UCSD-AML1 (cell line): ENCODE results near the gene A4GNT.
"Not testable (repeated sequence)": the region's sequence is repeated elsewhere in the genome, so short reads cannot be mapped to it uniquely, and the experiment has no call there.

Experiments used
- DNase-seq: peaks from one replicate; lab custom pipeline; 2025; ENCODE audit not compliant: unreplicated experiment; lab: John Stamatoyannopoulos, UW

Gene A4GNT

DNA sequence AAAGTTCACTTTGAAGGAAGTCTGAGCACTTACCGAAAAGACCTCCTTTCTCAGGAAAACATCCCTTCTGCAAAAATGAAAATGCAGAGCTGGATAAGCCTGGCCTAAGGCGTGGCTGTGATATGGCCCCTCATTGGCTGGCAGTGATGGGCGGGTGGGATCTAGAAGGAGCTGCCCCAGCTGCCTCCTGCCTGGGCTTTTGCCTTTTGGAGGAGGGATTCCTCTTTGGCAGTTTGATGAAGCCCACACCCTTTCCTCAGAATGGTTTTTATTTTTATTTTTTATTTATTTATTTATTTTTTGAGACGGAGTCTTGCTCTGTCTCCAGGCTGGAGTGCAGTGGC, 12.8 kb downstream of the A4GNT start:
- no peak for DNase-seq

DNA sequence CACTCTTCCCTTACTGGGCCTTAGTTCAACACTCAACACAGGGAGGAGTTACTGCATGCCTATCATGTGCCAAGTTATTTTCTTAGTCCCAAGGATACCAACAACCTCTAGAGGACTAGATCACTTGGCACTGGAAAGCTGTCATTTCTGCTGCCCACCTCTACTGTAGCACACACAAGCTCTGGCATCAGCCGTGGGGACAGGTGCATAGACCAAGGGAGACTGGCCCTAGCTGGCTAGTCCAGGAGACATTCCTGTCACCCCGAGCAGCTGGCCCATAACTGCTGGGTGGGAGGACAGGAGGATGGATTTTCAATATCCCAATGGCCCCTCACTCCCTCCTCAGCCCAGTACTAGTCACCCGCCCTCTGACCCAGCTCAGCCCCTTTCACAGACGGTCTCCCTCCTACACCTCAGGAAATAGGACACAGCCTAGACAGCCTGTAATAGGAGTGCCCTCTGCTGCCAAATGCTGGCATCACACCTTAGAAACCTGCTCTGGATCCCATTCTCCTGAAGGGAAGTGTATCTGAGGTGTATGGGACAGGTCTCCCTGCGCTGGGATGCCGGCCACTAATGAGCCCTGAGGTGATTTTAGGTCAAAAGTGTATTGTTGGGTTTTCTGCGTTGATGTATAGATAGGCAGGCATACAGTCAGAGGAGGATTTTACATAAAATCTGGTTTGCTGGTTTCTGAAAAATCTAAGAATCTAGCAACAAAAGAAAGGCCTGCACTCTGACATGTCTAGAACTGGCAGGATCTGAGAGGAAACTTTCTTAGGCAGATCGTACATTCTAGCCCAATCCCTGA, 13.4 kb downstream of the A4GNT start:
- DNase-seq, result peak; percentile 49

DNA sequence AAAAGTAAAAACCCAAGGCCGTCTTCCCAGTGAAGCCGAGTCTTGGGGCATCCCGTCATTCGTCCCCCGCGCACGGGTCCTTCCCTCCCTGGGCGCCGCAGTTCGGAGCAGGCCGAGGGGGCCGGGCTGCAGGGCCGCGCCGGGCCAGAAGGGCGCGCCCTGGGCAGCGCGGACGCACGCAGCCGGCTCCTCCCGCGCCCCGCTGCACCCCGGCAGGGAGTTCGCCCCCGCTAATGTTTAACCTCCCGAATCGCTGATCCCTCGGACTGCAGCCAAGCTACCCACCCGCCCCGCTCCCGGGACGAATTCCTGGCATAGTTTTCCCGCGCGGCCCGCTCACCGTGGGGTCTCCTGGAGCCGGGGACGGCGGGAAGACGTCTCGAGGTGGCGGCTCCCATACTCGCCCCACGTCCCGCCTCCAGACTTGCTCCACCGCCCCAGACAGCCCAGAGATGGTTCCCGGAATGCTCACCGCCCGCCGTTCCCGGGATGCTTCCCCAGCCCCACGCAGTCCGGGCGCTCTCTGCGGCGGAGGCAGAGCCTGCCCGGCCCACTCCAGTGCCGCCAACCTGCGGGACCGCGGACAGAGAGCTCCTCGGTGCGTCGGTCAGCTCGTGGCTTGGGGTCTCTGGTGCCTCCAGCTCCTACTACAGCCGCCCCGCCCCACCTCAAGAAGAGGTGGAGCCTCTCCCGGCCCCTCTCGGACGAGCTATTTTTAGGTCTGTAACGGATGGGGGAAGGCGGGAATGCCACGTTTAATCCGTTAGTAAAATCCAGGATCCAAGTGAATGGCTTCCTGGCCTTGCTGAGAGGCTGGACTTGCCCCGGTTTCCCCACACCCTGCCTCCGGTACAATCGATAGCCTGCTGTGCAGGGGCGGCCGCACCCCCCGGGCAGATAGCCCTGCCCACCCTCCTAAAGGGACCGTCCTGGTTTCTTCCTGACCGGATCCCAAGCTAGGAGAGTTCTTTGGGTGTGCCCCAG, 16.9 kb downstream of the A4GNT start, which contains the start of gene DZIP1L:
TSS of gene DZIP1L (minus strand) at position 621 of the 984 bp plus-strand sequence. CDS start 11,637 bp downstream, outside the sequence.
- DNase-seq, result peak; percentile 37

DNA sequence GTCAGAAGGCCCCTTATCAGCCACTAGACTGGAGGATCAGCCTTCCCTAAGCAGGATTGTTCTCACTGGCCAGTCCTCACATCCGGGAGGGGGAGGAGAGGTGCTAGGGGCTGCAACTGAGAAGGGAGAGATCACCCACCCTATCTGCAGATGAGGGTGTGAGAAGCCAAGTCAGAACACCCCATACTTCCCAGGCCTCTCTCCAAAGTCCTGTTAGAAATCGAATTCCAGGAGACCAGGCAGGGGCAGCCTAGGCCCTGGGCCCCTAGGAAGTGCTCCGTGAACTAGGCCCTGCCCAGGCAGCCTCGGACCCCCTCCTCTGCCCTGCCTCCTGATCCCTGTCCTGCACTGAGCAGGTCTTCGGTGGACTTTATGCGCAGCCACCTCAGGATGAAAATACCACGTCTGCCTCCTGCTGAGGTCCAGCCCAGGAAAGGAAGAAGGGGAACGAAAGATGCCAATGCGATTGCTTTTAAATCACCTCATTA, 17.7 kb downstream of the A4GNT start:
- no peak for DNase-seq

DNA sequence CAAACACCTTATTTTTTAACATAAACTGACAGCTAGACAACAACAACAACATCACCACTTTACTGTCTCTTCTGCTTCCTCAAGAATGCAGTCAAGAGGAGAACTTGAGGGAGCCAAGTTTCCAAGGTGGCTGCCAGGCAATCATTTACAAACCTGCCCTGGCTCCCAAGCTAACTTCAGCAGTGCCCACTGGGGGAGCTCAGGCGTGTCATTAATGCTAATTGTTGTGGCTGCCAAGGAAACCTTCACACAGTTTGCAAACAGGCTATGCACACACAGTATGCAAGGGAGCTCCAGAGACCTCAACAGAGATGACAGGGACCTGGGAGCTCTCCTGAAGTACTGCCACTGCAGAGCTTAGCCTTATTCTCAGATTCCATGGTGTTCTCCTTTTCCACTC, 18.9 kb downstream of the A4GNT start:
- DNase-seq, result no peak

DNA sequence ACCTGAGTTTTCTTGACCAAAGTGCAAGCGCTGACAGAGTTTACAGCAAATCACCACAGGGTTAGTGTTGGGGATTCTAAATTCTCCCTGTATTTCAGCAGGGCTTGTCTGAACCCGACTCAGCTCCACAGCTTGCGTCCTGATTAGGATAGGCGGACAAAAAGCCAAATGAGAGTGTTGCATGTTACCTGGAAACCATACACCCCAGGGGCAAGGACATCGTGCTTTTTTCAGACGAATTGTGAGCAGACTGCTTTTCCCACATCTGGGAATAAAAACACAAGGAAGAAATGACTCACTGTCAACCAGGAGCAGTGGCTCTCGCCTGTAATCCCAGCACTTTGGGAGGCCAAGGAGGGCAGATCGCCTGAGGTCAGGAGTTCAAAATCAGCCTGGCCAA, 19.8 kb downstream of the A4GNT start:
- no peak for DNase-seq

DNA sequence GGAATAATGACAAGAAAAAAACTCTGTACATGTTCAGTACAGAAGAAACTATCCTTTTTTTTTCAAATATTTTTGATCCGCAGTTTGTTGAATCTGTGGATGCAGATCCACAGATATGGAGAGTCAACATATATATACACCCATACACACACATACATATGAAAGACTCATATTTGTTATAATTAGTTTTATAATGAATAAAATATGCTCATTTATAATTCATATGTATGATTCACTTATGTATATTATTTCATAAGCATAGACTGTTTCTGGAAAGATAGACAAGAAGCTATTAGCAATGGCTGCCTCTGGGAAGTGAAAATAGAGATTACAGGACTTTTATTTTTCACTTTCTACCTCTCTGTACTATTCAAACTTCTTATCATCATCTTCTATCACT, 26.6 kb downstream of the A4GNT start:
- no peak for DNase-seq

DNA sequence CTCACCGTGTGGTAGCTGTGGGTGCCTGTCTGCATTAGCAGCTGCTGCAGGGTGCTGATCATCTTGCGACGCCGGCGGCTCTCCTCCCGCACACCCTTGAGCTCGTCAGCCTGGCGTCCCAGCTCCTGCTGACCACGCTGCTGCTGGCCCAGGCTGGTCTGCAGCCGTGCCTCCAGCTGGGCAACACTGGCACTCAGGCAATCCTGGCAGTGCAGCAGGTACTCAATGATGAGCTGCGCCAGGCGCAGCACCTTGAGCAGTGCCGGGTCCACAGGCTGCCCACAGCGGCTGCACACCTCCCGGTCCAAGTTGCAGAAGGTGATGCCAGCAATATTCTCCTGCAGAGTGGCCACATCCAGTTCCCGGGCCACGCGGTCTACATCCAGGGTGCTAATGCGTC, 28.7 kb downstream of the A4GNT start:
- DNase-seq, result no peak

DNA sequence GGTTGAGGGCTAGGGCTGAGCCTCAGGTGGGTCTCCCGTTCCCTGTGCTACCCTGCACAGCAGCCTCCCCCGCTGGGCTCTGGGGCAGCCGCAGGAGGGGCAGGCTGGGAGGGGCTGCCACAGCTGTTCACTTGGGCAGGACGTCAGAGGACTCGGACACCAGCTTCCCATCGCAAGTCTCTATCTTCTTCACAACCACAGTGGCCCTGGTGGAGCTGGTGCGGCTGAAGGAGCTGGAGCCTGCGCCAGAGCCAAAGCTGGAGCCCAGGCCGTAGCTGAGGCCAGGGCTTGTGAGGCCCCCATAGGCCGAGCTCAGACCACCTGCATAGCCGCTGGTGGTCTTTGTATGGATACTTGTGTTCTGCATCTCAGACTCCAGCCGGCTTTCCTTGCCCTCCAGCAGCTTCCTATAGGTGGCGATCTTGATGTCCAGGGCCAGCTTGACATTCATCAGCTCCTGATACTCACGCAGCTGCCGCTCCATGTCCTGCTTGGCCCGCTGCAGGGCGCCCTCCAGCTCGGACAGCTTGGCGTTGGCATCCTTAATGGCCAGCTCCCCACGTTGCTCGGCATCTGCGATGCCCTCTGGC, 30.7 kb downstream of the A4GNT start:
- not testable (repeated sequence) for DNase-seq

DNA sequence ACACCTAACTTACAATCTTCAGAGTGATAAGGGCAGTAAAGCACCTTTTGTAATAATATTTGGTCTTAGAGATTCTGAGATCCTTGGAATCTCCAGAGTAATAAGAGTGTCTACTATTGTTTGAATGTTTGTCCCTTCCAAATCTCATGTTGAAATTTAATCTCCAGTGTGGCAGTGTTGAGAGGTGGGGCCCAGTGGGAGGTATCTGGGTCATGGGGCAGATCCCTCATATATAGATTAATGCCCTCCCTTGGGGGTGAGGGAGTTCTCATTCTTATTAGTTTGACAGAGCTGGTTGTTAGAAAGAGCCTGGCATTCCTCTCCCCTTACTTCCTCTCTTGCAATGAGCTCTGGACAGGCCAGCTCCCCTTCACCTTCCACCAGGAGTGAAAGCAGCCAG, 32.8 kb downstream of the A4GNT start:
- no peak for DNase-seq

DNA sequence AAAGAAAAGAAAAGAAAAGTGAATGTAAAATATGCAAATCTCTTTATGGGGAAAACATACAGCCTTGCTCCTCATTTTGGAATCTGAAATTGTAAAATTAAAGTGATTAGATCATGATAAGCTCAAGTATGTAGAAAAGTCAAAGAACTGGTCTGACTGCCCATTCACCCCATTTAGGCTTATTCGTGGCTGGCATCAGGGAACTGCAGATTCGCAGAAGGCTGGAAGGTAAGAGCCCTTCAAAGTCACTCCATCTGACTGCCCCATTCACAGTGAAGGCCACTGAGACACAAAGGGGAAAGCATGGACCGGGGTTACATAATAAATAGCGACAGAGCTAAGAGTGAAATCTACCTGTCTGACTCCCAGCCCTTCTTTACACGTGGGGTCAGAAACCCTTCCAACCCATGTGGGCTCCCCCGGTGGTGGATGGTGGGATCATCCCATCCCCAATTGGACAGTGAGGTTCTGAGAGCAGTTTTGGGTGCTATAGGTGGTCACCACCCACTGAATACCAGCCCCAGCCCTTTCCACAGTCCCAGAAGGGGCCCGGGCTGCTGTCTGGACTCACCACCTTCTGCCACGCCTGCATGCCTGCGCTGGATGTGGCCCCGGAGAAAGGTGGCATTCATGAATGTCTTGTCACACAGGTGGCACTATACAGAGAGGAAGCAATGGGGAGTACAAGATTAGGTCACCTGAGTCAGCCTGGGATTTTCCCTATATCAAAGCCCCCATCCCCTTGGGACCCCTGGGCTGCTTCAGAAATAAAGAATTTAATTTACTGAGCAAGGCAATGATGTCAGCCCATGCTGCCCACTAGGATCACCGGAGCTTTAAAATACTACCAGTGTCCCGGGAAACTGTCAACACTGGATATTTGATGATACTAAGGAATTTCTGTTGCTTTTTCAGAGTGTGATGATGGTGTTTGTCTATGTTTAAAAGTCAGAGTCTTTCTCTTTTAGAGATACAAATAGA, 34.7 kb downstream of the A4GNT start:
- DNase-seq, result no peak

DNA sequence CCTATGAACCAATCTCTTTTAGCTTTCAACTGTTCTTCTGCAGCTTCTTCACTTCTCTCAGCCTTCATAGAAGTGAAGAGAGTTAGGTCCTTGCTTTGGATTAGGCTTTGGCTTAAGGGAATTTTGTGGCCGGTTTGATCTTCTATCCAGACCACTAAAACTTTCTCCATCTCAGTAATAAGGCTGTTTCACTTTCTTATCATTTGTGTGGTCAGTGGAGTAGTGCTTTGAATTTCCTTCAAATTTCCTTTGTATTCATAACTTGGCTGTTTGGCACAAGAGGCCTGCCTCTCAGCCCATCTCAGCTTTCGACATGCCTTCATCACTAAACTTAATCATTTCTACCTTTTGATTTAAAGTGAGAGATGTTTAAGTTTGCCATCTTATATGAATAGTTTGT, 38.5 kb downstream of the A4GNT start:
- no peak for DNase-seq

DNA sequence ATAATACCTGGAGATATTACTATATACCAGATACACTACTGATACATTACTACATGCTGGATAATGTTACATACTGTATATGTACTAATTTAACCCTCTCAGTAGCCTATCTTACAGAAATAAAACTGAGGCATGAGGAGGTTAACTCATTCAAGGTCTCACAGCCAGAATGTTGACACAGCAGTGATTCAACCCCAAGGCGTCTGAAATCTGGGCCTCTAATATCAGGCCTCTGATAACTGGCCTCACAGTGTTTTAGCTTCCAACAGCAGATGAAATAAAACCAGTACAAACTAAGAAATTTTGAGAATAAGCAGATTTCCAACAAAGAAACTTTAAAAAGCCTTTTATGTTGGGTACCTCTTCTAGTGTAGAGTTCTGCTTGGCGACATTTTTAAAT, 40.2 kb downstream of the A4GNT start:
- DNase-seq, result no peak

DNA sequence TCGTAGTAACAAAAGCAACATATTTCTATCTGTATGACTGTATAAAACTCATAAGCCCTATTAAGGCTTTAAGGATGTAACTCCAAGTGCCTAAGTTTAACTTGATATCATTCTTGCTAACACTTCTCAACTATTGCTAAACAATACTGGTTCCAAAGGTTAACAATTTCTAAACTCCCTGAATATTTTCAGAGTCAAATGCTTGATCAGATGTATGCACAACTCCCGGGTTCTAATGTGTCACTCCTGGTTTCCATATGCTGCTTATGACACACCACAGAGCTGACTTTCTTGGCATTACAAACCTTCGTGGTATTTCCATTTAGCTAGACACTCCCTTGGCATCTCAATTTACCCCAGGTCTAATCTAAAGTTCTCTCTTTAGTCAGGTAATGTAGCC, 43.1 kb downstream of the A4GNT start:
- no peak for DNase-seq

DNA sequence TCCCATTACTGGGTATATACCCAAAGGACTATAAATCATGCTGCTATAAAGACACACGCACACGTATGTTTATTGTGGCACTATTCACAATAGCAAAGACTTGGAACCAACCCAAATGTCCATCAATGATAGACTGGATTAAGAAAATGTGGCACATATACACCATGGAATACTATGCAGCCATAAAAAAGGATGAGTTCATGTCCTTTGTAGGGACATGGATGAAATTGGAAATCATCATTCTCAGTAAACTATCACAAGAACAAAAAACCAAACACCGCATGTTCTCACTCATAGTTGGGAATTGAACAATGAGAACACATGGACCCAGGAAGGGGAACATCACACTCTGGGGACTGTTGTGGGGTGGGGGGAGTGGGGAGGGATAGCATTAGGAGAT, 46.4 kb downstream of the A4GNT start:
- not testable (repeated sequence) for DNase-seq

DNA sequence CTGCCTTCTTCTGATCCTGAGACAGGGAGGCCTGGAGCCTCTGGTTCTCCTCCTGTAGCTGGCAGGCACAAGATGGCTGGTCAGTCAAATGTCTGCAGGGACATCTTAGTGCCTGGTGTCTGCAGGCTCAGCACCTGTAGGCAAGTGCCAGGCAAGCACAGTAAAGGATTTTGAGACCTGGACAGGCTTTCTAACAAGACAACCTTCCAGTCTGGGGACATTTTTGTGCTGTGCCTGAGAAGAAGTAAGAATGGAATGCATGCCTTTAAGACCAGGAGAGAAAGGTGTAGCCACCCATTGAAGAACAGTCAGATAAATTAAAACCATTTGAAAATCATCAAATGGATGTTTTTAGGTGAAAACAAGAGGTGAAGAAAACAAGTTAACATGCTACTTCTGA, 48.0 kb downstream of the A4GNT start:
- no peak for DNase-seq

DNA sequence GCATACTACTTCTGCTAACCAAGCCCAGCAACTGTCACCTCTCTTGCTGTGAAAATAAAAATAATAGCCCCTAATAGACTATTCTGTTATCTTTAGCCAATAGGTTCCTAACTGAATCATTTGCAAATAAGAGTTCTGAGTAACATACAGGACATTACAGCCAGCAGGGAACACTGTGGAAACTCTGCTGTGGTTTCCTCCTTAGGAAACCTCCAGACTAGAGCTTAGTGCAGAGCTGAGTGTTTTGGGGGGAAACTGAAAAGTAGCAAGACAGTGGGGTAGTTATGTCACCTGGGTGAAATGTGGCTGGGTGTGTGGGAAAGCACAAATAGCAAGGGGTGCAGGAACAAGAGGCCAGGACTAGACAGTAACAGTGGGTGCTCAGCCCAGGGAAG, 49.2 kb downstream of the A4GNT start:
- no peak for DNase-seq

DNA sequence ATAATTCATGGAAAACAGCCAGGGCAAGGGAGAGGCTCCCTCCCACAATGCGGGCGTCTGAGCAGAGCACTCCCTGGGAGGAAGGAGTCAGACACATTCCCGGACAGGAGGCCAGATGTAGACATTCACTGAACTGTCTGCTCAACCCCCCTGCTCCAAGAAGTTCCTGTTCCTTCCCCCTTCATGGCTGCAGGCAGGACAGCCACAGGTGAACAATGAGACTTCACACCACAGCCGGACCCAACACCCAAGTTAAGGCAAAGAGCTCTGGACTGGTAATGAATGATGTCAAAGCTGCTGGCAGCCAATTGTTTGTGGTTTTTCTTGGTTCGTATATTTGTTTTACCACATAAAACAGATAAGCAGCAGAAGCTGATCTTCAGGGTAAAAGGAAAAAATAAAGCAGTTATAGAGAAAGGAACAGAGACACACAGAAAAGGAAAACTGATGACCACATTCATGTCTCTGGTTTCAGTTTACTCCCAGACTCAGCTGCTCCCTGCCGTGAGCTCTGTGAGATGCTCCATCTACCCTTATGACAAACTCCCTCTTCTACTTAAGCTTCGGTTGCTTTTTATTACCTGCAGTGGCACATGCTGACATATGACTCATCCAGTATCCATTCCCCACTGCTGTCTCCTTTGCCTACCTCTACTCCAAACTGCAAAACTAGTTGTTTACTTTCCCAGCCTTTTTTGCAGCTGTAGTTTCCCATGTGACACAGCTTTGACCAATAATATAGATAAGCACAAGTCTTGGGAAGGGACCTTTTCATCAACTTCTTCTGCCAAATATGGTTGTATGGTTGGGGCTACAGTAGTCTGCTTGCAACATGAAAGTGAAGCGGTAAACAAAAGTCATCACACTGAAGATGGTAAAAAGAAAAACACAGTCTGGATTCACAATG, 49.9 kb downstream of the A4GNT start:
- DNase-seq, result no peak

DNA sequence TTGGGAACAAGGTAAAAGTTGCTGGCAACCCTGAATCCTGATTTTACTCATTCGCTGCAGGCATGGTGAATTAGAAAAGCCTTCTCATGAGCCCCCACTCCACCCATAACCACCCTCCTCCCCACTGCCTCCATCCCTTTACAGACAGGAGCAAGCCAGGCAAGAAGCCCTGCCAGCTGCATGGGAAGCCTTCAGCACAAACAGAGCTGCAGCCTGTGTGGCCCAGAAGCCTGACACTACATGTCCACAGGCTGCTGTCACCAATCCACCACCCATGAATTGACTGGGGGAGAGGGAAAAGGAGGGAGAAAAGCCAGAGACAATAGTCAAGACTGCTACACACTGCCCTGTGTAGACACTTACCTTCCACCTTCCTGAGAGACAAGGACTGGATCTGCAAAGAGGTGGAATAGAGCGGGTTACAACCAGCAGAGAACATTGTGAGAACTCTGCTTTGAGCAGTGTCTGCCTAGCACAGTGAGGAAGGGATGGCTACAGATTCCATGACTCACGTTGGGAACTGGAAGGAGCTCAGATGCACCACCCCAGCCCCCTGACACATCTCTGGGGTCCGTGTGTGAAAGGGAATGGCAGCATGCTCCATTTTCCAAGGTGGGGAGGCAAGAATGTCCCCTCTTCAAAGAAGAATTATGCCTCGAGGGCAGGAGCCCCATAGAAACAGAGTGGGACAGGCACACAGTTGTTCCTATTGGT, 50.7 kb downstream of the A4GNT start:
- no peak for DNase-seq
